WTC11 (cell line): ENCODE data around the gene SIGLEC1. TPM values are rescaled to one million over a fixed set of nuclear protein-coding genes. Genes with fewer than 3 reads are reported as not detected.

Experiments
- ATAC-seq: fragments of 200-7000 bp; cut with Tn5 transposase; 2 replicates; pipeline ENCODE4 v1.10.0; 2021; ENCODE audit warnings: mild to moderate bottlenecking, moderate library complexity
- CTCF ChIA-PET: fragments of 300-600 bp; sonication (Branson Sonifier 250); formaldehyde crosslinking; loops from one replicate; lab custom pipeline; 2021; ENCODE audit warnings: antibody characterized with exemption; lab: Charles Lee
- POLR2A ChIA-PET: fragments of 350-600 bp; sonication (Branson Sonifier 250); formaldehyde crosslinking; loops from one replicate; lab custom pipeline; 2021; ENCODE audit warnings: antibody characterized with exemption; lab: Charles Lee
- DNase-seq: peaks from one replicate; pipeline ENCODE4 v3.0.0; 2021; ENCODE audit warnings: low spot score
- H3K27ac Mint-ChIP-seq: 2 replicates; pipeline ENCODE4 v1.8.0; 2021; ENCODE audit warnings: mixed read lengths
- H3K27me3 Mint-ChIP-seq: 2 replicates; pipeline ENCODE4 v1.8.0; 2021; ENCODE audit warnings: low read depth, mild to moderate bottlenecking, moderate library complexity, mixed read lengths
- H3K36me3 Mint-ChIP-seq: 2 replicates; pipeline ENCODE4 v1.8.0; 2021; ENCODE audit warnings: mixed read lengths
- H3K4me1 Mint-ChIP-seq: 2 replicates; pipeline ENCODE4 v1.8.0; 2022; ENCODE audit warnings: mixed read lengths
- H3K4me3 Mint-ChIP-seq: 2 replicates; pipeline ENCODE4 v1.8.0; 2021; ENCODE audit warnings: mild to moderate bottlenecking, moderate library complexity, mixed read lengths
- H3K9me3 Mint-ChIP-seq: 2 replicates; pipeline ENCODE4 v1.8.0; 2021; ENCODE audit warnings: mixed read lengths
- CBFB ChIP-seq: sonication (generic); formaldehyde crosslinking; IDR thresholded peaks from 2 replicates; pipeline ENCODE4 v1.8.1; 2022; ENCODE audit warnings: mild to moderate bottlenecking, low read depth, missing genetic modification reagents
- FOXJ3 ChIP-seq: sonication (generic); formaldehyde crosslinking; IDR thresholded peaks from 2 replicates; pipeline ENCODE4 v1.9.0; 2021; ENCODE audit warnings: missing genetic modification reagents, mild to moderate bottlenecking, borderline replicate concordance
- IRF2 ChIP-seq: sonication (generic); formaldehyde crosslinking; IDR thresholded peaks from 2 replicates; pipeline ENCODE4 v1.8.0; 2022; ENCODE audit warnings: low read depth, missing genetic modification reagents, borderline replicate concordance
- KAT7 ChIP-seq: sonication (generic); formaldehyde crosslinking; IDR thresholded peaks from 2 replicates; pipeline ENCODE4 v1.8.1; 2023; ENCODE audit warnings: missing genetic modification reagents, mild to moderate bottlenecking, borderline replicate concordance
- NFATC4 ChIP-seq: fragments of 250-450 bp; sonication (Bioruptor Pico); IDR thresholded peaks from 2 replicates; pipeline ENCODE4 v1.9.0; 2021; ENCODE audit warnings: mild to moderate bottlenecking
- ZNF219 ChIP-seq: sonication (generic); formaldehyde crosslinking; IDR thresholded peaks from 2 replicates; pipeline ENCODE4 v1.8.0; 2023; ENCODE audit warnings: missing genetic modification reagents, mild to moderate bottlenecking, borderline replicate concordance
- ZNF263 ChIP-seq: sonication (generic); formaldehyde crosslinking; IDR thresholded peaks from 2 replicates; pipeline ENCODE4 v1.8.1; 2022; ENCODE audit warnings: low read depth, mild to moderate bottlenecking, moderate library complexity, missing genetic modification reagents
- total RNA-seq: library from RNA; stranded (reverse); gene quantifications from 3 replicates; pipeline ENCODE4 v1.2.3, GENCODE V29; 2021
- TF ChIP-seq, protein P1 (sequence below): sonication (generic); formaldehyde crosslinking; IDR thresholded peaks from 2 replicates; pipeline ENCODE4 v1.8.1; 2022; ENCODE audit warnings: low read depth, missing genetic modification reagents, borderline replicate concordance
- TF ChIP-seq, protein P2 (sequence below): sonication (generic); formaldehyde crosslinking; IDR thresholded peaks from 2 replicates; pipeline ENCODE4 v1.8.0; 2023; ENCODE audit warnings: missing genetic modification reagents, mild to moderate bottlenecking, borderline replicate concordance
- TF ChIP-seq, protein P3 (sequence below): sonication (generic); formaldehyde crosslinking; IDR thresholded peaks from 2 replicates; pipeline ENCODE4 v1.8.1; 2023; ENCODE audit warnings: mild to moderate bottlenecking, moderate library complexity, missing genetic modification reagents
- TF ChIP-seq, protein P4 (sequence below): fragments of 250-450 bp; sonication (Bioruptor Pico); conservative IDR thresholded peaks from 2 replicates; pipeline ENCODE4 v1.9.0; 2021; ENCODE audit warnings: mild to moderate bottlenecking
- TF ChIP-seq, protein P5 (sequence below): sonication (generic); formaldehyde crosslinking; IDR thresholded peaks from 2 replicates; pipeline ENCODE4 v1.8.0; 2022; ENCODE audit warnings: mild to moderate bottlenecking, missing genetic modification reagents

Gene SIGLEC1
- total RNA-seq, 1 experiment from 2014 or later: 0.04 TPM

DNA sequence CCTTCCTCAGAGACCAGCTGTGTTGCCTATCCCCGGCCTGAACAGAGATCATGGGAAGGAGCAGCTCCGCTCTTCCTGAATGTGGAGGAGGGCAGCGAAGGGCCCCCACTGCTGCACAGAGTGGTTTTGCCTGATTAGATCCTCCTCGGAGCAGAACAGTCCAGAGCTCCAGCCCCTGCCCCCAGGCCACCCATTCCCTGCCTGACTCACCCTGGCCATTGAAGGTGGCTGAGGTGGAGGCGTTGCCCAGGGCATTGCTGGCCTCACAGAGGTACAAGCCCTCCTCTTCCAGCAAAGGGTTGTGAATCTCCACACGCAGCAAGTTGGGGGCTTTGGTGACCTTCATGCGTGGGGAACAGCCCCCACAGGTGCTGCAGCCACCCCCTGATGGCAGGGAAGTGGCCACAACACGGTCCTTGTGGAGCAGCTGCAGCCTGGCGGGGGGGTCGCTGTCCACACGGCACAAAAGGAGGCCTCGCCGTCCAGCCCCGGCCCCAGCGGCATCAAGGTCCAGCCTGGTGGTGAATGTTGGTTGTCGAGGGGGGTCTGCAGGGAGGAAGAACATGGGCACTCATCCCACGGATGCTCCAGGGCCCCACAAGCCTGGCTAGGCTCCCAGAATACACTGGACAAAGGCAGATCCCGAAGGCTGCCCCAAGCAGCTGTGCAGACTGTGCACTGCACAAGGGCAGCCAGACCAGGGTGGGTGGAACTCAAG lies 14.7 kb downstream of the SIGLEC1 start:
- no peak overlapping the region for H3K4me3 Mint-ChIP-seq
- H3K36me3 Mint-ChIP-seq: no peaks in the 10 kb centered on the region
- ATAC-seq (no peak), DNase-seq (no peak)
- no peaks in the 10 kb centered on the region for H3K27me3 Mint-ChIP-seq
- CTCF ChIA-PET: interaction anchor here (1.0 to 8.0 kb wide), 6 partner anchors 10 to 53 kb away, joined by 3 to 70 read pairs (median 28); no protein-coding TSS in a partner anchor
- TF ChIP-seq FOXJ3 (CRISPR knock-in tag) (no peak), NFATC4 (CRISPR knock-in tag) (no peak), ZNF219 (CRISPR knock-in tag) (no peak), IRF2 (CRISPR knock-in tag) (no peak), CBFB (no peak), ZNF263 (CRISPR knock-in tag) (no peak), KAT7 (CRISPR knock-in tag) (no peak)
- TF ChIP-seq, protein P1, sequence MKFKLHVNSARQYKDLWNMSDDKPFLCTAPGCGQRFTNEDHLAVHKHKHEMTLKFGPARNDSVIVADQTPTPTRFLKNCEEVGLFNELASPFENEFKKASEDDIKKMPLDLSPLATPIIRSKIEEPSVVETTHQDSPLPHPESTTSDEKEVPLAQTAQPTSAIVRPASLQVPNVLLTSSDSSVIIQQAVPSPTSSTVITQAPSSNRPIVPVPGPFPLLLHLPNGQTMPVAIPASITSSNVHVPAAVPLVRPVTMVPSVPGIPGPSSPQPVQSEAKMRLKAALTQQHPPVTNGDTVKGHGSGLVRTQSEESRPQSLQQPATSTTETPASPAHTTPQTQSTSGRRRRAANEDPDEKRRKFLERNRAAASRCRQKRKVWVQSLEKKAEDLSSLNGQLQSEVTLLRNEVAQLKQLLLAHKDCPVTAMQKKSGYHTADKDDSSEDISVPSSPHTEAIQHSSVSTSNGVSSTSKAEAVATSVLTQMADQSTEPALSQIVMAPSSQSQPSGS (CRISPR knock-in tag): no peak
- TF ChIP-seq, protein P2, sequence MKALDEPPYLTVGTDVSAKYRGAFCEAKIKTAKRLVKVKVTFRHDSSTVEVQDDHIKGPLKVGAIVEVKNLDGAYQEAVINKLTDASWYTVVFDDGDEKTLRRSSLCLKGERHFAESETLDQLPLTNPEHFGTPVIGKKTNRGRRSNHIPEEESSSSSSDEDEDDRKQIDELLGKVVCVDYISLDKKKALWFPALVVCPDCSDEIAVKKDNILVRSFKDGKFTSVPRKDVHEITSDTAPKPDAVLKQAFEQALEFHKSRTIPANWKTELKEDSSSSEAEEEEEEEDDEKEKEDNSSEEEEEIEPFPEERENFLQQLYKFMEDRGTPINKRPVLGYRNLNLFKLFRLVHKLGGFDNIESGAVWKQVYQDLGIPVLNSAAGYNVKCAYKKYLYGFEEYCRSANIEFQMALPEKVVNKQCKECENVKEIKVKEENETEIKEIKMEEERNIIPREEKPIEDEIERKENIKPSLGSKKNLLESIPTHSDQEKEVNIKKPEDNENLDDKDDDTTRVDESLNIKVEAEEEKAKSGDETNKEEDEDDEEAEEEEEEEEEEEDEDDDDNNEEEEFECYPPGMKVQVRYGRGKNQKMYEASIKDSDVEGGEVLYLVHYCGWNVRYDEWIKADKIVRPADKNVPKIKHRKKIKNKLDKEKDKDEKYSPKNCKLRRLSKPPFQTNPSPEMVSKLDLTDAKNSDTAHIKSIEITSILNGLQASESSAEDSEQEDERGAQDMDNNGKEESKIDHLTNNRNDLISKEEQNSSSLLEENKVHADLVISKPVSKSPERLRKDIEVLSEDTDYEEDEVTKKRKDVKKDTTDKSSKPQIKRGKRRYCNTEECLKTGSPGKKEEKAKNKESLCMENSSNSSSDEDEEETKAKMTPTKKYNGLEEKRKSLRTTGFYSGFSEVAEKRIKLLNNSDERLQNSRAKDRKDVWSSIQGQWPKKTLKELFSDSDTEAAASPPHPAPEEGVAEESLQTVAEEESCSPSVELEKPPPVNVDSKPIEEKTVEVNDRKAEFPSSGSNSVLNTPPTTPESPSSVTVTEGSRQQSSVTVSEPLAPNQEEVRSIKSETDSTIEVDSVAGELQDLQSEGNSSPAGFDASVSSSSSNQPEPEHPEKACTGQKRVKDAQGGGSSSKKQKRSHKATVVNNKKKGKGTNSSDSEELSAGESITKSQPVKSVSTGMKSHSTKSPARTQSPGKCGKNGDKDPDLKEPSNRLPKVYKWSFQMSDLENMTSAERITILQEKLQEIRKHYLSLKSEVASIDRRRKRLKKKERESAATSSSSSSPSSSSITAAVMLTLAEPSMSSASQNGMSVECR (CRISPR knock-in tag): no peak
- TF ChIP-seq, protein P3, sequence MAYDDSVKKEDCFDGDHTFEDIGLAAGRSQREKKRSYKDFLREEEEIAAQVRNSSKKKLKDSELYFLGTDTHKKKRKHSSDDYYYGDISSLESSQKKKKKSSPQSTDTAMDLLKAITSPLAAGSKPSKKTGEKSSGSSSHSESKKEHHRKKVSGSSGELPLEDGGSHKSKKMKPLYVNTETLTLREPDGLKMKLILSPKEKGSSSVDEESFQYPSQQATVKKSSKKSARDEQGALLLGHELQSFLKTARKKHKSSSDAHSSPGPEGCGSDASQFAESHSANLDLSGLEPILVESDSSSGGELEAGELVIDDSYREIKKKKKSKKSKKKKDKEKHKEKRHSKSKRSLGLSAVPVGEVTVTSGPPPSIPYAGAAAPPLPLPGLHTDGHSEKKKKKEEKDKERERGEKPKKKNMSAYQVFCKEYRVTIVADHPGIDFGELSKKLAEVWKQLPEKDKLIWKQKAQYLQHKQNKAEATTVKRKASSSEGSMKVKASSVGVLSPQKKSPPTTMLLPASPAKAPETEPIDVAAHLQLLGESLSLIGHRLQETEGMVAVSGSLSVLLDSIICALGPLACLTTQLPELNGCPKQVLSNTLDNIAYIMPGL (CRISPR knock-in tag): no peak
- TF ChIP-seq, protein P4, sequence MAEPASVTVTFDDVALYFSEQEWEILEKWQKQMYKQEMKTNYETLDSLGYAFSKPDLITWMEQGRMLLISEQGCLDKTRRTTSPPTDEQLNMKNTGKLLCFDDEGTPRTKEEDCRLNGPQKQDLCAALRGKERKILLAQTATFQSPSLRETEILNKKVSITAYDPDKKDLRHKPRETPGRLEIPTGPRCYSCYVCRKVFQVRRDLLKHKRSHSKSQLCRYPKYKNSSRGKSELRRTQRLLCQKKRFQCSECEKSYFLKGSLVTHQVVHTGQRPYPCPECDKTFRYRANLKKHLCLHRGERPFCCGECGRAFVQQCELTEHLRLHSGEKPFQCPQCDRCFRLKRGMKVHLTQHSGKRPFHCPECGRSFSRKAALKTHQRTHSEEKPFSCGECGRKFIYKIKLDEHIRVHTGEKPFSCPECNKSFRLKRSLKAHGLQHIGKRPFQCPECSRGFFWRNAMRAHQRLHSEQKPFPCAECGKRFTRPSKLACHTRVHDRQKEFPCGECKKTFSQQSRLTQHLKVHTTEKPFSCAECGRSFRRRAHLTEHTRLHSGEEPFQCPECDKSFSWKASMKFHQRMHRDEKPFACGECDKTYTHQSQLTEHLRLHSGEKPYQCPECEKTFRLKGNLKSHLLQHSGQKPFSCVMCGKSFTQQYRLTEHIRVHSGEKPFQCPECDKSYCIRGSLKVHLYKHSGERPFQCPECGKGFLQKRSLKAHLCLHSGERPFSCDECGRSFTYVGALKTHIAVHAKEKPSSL (CRISPR knock-in tag): no peak
- TF ChIP-seq, protein P5, sequence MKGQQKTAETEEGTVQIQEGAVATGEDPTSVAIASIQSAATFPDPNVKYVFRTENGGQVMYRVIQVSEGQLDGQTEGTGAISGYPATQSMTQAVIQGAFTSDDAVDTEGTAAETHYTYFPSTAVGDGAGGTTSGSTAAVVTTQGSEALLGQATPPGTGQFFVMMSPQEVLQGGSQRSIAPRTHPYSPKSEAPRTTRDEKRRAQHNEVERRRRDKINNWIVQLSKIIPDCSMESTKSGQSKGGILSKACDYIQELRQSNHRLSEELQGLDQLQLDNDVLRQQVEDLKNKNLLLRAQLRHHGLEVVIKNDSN (CRISPR knock-in tag): no peak
- H3K27ac Mint-ChIP-seq: no peak overlapping the region
- POLR2A ChIA-PET: no interaction called here
- no peaks in the 10 kb centered on the region for H3K4me1 Mint-ChIP-seq
- H3K9me3 Mint-ChIP-seq: no peaks in the 10 kb centered on the region
